ENCODE data around the gene TP53INP2.

The TP53INP2 gene

DNA sequence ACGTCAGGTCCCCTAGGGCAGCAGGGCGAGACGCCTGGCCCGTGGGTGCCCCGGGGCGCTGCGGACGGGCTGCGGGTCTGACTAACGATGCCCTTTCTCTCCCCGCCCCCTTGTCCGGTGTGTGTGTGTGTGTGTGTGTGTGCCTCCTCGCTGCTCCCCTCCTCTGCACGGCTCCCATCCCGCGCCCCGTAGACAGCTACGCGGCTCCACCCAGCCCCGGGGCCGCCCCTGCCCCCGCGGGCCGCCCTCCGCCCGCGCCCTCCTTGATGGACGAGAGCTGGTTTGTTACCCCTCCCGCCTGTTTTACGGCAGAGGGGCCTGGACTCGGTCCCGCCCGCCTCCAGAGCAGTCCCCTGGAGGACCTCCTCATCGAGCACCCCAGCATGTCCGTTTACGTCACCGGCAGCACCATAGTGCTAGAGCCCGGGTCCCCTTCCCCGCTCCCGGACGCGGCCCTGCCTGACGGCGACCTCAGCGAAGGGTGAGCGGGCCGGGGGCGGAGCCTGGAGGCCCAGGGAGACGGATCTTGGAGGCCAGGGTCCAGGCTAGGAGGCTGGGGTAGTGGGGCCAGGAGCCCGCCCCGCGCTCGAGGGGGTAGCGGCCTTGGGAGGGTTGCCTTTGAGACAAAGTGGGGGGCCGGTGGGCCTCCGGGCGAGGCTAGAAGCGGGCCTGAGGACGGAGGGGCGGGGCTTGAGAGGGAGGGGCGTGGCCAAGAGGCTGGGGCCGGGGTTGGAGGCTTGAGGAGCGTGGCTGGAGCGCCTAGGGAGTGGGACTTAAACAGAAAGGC is 5.1 kb downstream of the TP53INP2 start (continued):
- TF ChIP-seq ZBTB26 (tag by site-specific recombination; optimal IDR thresholded peaks at IDR 0.05): peak; percentile 93
- TF ChIP-seq BCL11B (tag by site-specific recombination; IDR thresholded peaks at IDR 0.05; ENCODE audit: low read depth): no peak; the same call in 1 of the 2 replicates
- TF ChIP-seq ZNF23 (tag by site-specific recombination; IDR thresholded peaks at IDR 0.05; ENCODE audit: borderline replicate concordance): no peak
- peak; percentile 79 for TF ChIP-seq ZNF24 (tag by site-specific recombination; IDR thresholded peaks at IDR 0.05)

- Histone ChIP-seq H3K4me1 (ENCODE audit: control insufficient read depth, insufficient read depth, low read length) (peaks cover 12% of the 10 kb centered on the region), H3K36me3 (ENCODE audit: control insufficient read depth in 2 of 2, insufficient read depth in 1 of 2, low read length in 2 of 2) (peaks cover 0 to 37% of the 10 kb centered on the region in 2 experiments; a peak in 1 of 3 replicates), H3K27ac (ENCODE audit: extremely low read depth, low read depth, low read length) (peak overlapping the region; percentile 86; the same call in 1 of the 2 replicates), H3K4me3 (ENCODE audit: low read depth, low read length) (peak overlapping the region; percentile 59), H3K9me3 (ENCODE audit: control insufficient read depth, insufficient read depth, low read depth, low read length) (no peaks in the 10 kb centered on the region)
- POLR2A ChIA-PET: interaction anchor here (0.5 to 0.6 kb wide), 3 partner anchors 37 to 950 kb away, joined by 3 to 4 read pairs (median 3); no protein-coding TSS in a partner anchor
- CTCF ChIA-PET: interaction anchor here (0.5 to 0.8 kb wide), 3 partner anchors 76 to 397 kb away, joined by 3 to 6 read pairs (median 4); no protein-coding TSS in a partner anchor
- TF ChIP-seq, protein P1, sequence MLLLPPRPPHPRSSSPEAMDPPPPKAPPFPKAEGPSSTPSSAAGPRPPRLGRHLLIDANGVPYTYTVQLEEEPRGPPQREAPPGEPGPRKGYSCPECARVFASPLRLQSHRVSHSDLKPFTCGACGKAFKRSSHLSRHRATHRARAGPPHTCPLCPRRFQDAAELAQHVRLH (tag by site-specific recombination; IDR thresholded peaks at IDR 0.05): no peak
- TF ChIP-seq REST (tag by site-specific recombination; IDR thresholded peaks at IDR 0.05) (no peak), ZSCAN18 (tag by site-specific recombination; IDR thresholded peaks at IDR 0.05) (no peak), ZNF473 (tag by site-specific recombination; IDR thresholded peaks at IDR 0.05) (no peak), ZNF692 (tag by site-specific recombination; IDR thresholded peaks at IDR 0.05) (no peak), ZNF654 (tag by site-specific recombination; IDR thresholded peaks at IDR 0.05; ENCODE audit: low read depth) (no peak), ZNF596 (tag by site-specific recombination; IDR thresholded peaks at IDR 0.05) (0 out of 2 replicates have a peak, but pooled peaks have one; percentile 14), ZNF202 (tag by site-specific recombination; IDR thresholded peaks at IDR 0.05; ENCODE audit: borderline replicate concordance) (no peak), ZNF26 (tag by site-specific recombination; IDR thresholded peaks at IDR 0.05) (no peak), ZNF112 (tag by site-specific recombination; IDR thresholded peaks at IDR 0.05) (no peak)
- TF ChIP-seq, protein P2, sequence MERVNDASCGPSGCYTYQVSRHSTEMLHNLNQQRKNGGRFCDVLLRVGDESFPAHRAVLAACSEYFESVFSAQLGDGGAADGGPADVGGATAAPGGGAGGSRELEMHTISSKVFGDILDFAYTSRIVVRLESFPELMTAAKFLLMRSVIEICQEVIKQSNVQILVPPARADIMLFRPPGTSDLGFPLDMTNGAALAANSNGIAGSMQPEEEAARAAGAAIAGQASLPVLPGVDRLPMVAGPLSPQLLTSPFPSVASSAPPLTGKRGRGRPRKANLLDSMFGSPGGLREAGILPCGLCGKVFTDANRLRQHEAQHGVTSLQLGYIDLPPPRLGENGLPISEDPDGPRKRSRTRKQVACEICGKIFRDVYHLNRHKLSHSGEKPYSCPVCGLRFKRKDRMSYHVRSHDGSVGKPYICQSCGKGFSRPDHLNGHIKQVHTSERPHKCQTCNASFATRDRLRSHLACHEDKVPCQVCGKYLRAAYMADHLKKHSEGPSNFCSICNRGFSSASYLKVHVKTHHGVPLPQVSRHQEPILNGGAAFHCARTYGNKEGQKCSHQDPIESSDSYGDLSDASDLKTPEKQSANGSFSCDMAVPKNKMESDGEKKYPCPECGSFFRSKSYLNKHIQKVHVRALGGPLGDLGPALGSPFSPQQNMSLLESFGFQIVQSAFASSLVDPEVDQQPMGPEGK (tag by site-specific recombination; IDR thresholded peaks at IDR 0.05): peak; percentile 85
- TF ChIP-seq, protein P3, sequence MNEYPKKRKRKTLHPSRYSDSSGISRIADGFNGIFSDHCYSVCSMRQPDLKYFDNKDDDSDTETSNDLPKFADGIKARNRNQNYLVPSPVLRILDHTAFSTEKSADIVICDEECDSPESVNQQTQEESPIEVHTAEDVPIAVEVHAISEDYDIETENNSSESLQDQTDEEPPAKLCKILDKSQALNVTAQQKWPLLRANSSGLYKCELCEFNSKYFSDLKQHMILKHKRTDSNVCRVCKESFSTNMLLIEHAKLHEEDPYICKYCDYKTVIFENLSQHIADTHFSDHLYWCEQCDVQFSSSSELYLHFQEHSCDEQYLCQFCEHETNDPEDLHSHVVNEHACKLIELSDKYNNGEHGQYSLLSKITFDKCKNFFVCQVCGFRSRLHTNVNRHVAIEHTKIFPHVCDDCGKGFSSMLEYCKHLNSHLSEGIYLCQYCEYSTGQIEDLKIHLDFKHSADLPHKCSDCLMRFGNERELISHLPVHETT (tag by site-specific recombination; IDR thresholded peaks at IDR 0.05): 0 out of 2 replicates have a peak, but pooled peaks have one; percentile 26
- TF ChIP-seq, protein P4, sequence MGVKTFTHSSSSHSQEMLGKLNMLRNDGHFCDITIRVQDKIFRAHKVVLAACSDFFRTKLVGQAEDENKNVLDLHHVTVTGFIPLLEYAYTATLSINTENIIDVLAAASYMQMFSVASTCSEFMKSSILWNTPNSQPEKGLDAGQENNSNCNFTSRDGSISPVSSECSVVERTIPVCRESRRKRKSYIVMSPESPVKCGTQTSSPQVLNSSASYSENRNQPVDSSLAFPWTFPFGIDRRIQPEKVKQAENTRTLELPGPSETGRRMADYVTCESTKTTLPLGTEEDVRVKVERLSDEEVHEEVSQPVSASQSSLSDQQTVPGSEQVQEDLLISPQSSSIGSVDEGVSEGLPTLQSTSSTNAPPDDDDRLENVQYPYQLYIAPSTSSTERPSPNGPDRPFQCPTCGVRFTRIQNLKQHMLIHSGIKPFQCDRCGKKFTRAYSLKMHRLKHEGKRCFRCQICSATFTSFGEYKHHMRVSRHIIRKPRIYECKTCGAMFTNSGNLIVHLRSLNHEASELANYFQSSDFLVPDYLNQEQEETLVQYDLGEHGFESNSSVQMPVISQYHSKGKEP (tag by site-specific recombination; IDR thresholded peaks at IDR 0.05): no peak
Measured at GRCh38 chr20:34709831-34710567, 5.9 kb downstream of the TP53INP2 start.

Data from HEK293 (cell line).